ENCODE data around the gene FOXJ3.

Gene FOXJ3
- total RNA-seq: 75.8 to 121 (median 90.4) reads per million in 9 experiments

DNA sequence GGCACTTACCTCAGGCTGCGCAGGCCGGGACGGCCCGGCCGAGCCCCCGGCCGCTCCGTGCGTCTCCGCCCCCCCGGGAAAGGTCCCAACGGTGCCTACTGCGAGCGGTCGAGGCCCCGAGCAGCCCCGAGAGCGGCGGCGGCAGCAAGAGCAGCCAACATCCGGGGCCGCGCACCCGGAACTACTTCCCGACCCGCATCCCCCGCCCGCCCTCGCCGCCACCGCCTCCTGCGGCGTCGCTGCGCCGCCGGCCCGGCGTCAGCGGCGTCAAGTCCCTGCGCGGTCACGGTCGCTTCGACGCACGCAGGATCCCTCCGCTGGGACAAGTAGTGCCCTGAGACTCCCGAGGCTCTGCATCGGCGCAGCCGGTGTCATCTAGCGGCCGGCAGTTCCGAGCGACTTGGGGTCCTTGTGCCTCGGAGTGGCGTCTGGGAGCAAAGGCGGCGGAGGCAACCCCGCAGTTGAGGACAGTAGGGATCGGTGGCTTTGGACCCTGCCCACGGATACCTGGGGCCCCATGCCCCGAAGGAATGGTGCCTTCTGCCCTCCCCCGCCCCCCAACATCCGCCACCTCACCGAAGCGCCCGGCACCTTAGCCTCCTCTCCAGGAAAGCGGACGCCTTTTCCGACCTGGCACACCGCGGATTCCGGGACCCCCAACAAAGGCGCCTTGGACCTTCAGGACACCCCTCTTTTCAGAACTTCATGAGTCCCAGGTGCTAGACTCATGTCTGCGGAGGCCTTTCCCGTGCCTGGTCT is at the start of gene FOXJ3:
Gene FOXJ3, minus strand, starts transcription at position 186 of the 759 bp plus-strand sequence. CDS start 24,142 bp downstream, outside the sequence.
- Mint-ChIP-seq H3K9me3 (no peaks in the 10 kb centered on the region), H3K27me3 (no peaks in the 10 kb centered on the region), H3K4me1 (ENCODE audit: low read depth in 2 of 2) (peaks cover 32 to 38% of the 10 kb centered on the region in 2 donors), H3K27ac (peak within 1 kb of the TSS; percentile 90), H3K4me3 (peak within 1 kb of the TSS; percentile 88 to 90), H3K36me3 (ENCODE audit: insufficient read depth) (peaks cover 3% of the 10 kb centered on the region)
- DNase-seq: peak; percentile 86
- ATAC-seq (replicated peaks): peak; percentile 93

DNA sequence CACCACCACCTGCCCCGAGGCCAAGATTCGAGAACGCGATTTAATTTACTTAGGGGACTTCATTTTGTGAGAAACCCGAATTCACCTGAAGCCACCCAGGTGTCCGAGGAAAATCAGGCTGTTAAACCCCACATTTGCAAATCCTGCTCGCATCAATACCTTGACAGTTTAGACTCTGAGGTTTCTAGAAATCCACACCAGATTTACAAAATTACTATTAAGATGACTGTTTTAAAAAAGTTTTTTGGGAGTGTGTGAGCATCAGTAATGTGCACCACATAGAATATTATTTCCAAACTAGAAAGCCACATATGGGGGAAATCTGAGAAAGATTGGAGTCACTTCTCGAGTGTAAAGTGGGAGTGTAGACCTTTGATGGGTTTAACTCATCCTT is 46.2 kb upstream of the FOXJ3 start:
- DNase-seq (no peak), ATAC-seq (replicated peaks) (no peak)
- H3K9me3 Mint-ChIP-seq: no peaks in the 10 kb centered on the region
- H3K4me3 Mint-ChIP-seq: peak overlapping the region; percentile 44 to 54
- H3K4me1 Mint-ChIP-seq (ENCODE audit: low read depth in 2 of 2): peaks cover 0 to 2% of the 10 kb centered on the region in 2 donors
- no peak overlapping the region for H3K27ac Mint-ChIP-seq
- H3K27me3 Mint-ChIP-seq: peaks cover 30 to 35% of the 10 kb centered on the region in 2 donors
- no peaks in the 10 kb centered on the region for H3K36me3 Mint-ChIP-seq (ENCODE audit: insufficient read depth)

DNA sequence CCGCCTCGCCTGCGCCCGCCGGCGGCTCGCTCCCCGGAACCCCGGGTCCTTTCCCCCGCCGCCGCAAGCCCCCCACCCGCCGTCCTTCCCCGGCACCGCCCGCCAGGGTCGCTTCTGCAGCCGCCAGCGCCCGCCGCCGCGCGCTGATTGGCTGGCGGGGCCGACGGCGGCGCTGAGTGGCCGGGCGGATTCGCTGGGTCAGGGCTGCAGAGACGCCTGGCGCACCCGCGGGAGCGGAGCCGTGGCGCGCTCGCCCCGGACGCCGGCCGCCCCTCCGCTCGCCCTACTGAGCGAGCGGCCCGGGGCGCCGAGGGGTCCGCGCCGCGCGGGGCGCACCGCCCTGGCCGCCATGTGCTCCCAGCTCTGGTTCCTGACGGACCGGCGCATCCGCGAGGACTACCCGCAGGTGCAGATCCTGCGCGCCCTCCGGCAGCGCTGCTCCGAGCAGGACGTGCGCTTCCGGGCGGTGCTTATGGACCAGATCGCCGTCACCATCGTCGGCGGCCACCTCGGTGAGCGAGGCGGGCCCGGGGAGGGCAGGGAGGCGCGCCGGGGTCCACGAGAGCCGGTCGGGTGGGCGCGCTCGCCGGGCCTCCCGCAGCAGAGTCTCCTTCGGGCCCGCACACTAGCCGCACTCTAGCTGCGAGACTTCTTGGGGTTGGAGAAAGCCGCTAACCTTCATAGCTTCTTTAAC is 45.7 kb upstream of the FOXJ3 start, which contains the start of gene RIMKLA:
Gene RIMKLA, plus strand, starts transcription at position 207 of the 694 bp plus-strand sequence. Its CDS starts 143 bp downstream, at position 350.
- H3K27ac Mint-ChIP-seq: no peak within 1 kb of the TSS
- peaks cover 30 to 35% of the 10 kb centered on the region in 2 donors for H3K27me3 Mint-ChIP-seq
- peaks cover 0 to 2% of the 10 kb centered on the region in 2 donors for H3K4me1 Mint-ChIP-seq (ENCODE audit: low read depth in 2 of 2)
- peak within 1 kb of the TSS; percentile 76 to 78 for H3K4me3 Mint-ChIP-seq
- H3K36me3 Mint-ChIP-seq (ENCODE audit: insufficient read depth): no peaks in the 10 kb centered on the region
- DNase-seq (peak; percentile 2 to 17 (median 13)), ATAC-seq (replicated peaks) (peak; percentile 83)
- H3K9me3 Mint-ChIP-seq: no peaks in the 10 kb centered on the region

DNA sequence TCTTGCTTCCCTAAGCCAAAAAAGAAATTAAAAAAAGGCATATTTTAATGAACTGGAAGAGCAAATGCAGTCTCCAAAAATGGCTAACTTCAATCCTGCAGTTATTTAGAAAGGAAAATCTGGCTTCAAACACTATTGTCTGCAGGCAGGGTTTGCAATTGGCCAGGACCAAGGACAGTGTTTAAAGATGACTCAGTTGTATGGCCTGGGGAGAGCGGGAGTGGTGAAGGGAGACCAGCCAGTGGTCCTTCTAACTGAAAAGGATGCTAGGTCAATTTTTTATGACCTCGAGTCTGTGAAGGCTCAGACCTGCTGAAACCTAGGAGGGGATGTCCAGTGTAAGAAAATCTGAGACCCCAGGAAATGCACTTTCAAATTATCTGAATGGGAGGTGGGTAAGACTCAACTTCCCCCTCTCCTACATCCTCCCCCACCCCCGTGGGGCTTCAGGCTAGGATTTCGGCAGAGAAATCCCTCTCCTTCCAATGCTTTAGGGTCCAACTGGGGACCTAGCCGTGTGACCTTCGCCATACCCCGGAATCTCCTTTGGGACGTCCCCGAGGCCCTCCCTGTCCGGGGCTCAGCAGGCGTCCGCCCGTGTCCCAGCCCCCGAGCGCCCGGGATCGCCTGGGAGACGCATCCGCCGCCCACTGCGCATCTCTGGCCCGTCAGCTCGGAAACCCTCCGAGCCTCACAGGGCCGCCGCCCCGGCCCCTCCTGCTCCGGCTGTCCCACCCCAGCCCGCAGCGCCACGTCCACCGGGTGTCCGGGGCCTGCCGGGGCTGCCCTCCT is 45.0 kb upstream of the FOXJ3 start:
- peak in 2 of 3 experiments; percentile 2 to 4 for DNase-seq
- peak; percentile 57 for ATAC-seq (replicated peaks)
- H3K27ac Mint-ChIP-seq: no peak overlapping the region
- H3K27me3 Mint-ChIP-seq: peaks cover 28 to 34% of the 10 kb centered on the region in 2 donors
- H3K36me3 Mint-ChIP-seq (ENCODE audit: insufficient read depth): no peaks in the 10 kb centered on the region
- peaks cover 0 to 2% of the 10 kb centered on the region in 2 donors for H3K4me1 Mint-ChIP-seq (ENCODE audit: low read depth in 2 of 2)
- no peaks in the 10 kb centered on the region for H3K9me3 Mint-ChIP-seq
- H3K4me3 Mint-ChIP-seq: peak overlapping the region; percentile 76 to 78

DNA sequence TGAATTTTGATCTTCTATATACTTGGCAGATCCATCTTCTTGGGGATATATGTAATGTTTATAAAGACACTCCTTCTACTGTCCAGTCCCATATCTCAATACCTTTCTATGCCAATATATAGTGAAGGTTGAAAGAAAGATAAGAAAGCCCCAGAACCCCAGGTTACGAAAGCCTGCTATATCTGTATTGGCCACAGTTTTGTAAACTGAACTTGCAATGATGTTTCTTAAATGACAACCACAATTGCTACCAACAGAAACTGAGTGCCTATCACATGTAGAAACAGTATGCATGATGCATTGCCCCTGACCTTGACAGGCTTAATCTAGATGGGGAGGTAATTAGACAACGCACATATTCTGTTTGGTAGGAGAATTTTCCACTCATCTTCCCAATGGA is 37.8 kb upstream of the FOXJ3 start:
- H3K4me1 Mint-ChIP-seq (ENCODE audit: low read depth in 2 of 2): no peaks in the 10 kb centered on the region
- H3K36me3 Mint-ChIP-seq (ENCODE audit: insufficient read depth): no peaks in the 10 kb centered on the region
- ATAC-seq (replicated peaks) (no peak), DNase-seq (no peak)
- H3K9me3 Mint-ChIP-seq: no peaks in the 10 kb centered on the region
- H3K27ac Mint-ChIP-seq: no peak overlapping the region
- H3K27me3 Mint-ChIP-seq: peaks cover 22 to 49% of the 10 kb centered on the region in 2 donors
- H3K4me3 Mint-ChIP-seq: no peak overlapping the region

DNA sequence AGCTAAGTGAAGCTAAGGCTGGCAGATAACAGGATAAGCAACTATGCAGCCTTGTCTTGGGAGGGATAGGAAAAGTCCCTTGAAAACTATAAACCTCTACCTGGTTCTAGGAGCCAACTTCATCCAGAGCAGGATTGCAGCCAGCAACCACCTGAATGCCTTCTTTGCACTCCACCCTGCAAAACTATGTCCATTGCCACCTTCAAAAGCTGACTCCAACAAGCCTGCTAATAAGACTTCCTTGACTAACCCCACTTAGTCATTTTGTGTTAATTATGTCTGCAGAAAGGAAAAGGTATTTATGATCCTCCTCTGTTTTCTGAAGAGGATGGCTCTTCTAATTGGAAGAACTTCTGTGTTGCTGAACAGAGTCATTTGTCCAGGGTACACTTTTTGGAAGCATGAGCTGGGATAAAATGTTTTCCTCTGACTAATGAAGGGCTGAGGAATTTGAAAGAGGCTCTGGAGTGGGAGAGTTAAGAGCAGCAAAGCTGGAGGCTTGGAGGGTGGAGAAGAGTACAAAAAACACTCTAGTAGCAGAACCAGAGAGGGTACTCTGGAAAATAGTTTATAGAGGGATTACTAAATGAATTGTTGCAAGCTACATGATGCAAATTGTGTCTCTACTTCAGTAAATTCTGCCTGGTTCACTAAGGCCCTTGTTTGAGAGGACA is 36.0 kb upstream of the FOXJ3 start:
- ATAC-seq (replicated peaks) (no peak), DNase-seq (no peak)
- H3K4me1 Mint-ChIP-seq (ENCODE audit: low read depth in 2 of 2): no peaks in the 10 kb centered on the region
- no peaks in the 10 kb centered on the region for H3K9me3 Mint-ChIP-seq
- no peak overlapping the region for H3K27ac Mint-ChIP-seq
- no peaks in the 10 kb centered on the region for H3K36me3 Mint-ChIP-seq (ENCODE audit: insufficient read depth)
- no peak overlapping the region for H3K4me3 Mint-ChIP-seq
- peaks cover 16 to 42% of the 10 kb centered on the region in 2 donors for H3K27me3 Mint-ChIP-seq

DNA sequence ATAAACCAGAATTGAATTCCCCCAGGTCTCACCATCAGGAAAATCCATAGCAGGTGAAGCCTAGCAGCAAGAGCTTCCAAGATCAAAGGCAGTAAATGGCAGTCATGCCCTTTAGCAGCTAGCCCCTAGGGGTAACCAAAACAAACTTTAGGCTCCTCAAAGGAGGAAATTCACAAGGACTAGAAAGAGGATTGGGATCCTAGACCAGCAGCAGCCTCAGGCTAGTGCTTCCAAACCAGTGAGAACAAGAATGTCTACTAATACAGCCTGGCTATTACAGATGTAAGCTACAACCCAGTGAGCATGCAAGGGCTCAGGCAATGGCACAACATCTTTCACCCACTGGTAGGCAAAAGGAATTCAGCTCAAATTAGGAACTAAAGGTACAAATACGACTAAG is 34.4 kb upstream of the FOXJ3 start:
- ATAC-seq (replicated peaks) (no peak), DNase-seq (no peak)
- no peak overlapping the region for H3K4me3 Mint-ChIP-seq
- no peaks in the 10 kb centered on the region for H3K9me3 Mint-ChIP-seq
- no peak overlapping the region for H3K27ac Mint-ChIP-seq
- H3K36me3 Mint-ChIP-seq (ENCODE audit: insufficient read depth): no peaks in the 10 kb centered on the region
- no peaks in the 10 kb centered on the region for H3K4me1 Mint-ChIP-seq (ENCODE audit: low read depth in 2 of 2)
- peaks cover 16 to 42% of the 10 kb centered on the region in 2 donors for H3K27me3 Mint-ChIP-seq

DNA sequence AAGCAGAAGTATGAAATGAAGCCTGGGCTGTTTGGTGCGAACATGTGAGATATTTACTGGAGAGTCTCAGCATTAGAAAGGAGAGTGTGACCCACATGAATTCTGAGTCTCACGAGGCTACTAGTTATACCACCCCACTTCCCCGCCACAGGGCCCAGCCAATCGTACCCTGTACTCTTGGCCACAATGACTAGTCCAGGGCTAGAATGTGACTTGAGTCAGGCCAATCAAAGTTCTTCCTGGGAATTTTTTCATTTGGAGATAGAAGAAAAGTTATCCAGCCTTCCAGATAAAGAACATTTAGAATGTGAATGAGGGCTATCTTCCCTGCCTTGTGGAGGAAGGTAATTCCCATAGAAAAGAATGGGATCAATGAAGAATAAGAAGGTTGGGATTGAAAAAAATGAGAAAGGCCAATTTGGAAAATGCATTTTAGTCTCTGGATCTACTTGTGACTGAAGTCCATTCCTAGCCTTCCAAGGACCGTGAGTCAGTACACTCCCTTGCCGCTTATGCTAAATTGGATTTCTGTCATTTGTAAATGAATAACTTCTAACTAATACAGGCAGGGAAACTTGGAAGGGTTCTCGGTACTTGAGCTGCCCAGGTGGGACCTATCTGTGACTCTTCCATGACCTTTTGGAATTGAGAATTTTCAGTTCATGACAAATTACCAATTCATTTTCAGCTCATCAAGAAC is 33.2 kb upstream of the FOXJ3 start:
- no peaks in the 10 kb centered on the region for H3K36me3 Mint-ChIP-seq (ENCODE audit: insufficient read depth)

DNA sequence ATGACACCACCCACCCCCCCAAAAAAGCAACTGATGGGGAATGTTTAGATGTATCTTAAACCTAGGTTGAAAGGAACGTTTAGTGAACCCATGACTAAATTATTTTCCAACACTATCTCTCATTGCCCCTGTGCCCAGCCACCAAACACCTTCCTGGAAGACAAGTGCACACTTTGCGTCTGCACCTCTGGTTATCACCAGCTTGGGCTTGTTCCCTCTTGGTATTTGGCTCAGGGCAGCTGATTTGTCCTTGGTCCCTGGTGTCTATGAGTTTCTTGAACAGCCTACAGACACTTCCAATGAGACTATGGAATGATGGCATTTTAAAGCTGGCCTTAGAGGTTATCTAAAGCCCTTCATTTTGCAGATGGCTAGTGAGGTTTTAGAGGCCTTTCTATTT is 30.1 kb upstream of the FOXJ3 start:
- no peak overlapping the region for H3K27ac Mint-ChIP-seq
- H3K27me3 Mint-ChIP-seq: peaks cover 24 to 29% of the 10 kb centered on the region in 2 donors
- no peak overlapping the region for H3K4me3 Mint-ChIP-seq
- DNase-seq (no peak), ATAC-seq (replicated peaks) (no peak)
- H3K4me1 Mint-ChIP-seq (ENCODE audit: low read depth in 2 of 2): no peaks in the 10 kb centered on the region
- H3K9me3 Mint-ChIP-seq: no peaks in the 10 kb centered on the region
- H3K36me3 Mint-ChIP-seq (ENCODE audit: insufficient read depth): no peaks in the 10 kb centered on the region

More for the DNA sequence above, 33.2 kb upstream of the FOXJ3 start:
- H3K4me3 Mint-ChIP-seq: no peak overlapping the region
- DNase-seq (no peak), ATAC-seq (replicated peaks) (no peak)
- H3K27ac Mint-ChIP-seq: no peak overlapping the region
- no peaks in the 10 kb centered on the region for H3K9me3 Mint-ChIP-seq
- peaks cover 16 to 42% of the 10 kb centered on the region in 2 donors for H3K27me3 Mint-ChIP-seq
- H3K4me1 Mint-ChIP-seq (ENCODE audit: low read depth in 2 of 2): no peaks in the 10 kb centered on the region

DNA sequence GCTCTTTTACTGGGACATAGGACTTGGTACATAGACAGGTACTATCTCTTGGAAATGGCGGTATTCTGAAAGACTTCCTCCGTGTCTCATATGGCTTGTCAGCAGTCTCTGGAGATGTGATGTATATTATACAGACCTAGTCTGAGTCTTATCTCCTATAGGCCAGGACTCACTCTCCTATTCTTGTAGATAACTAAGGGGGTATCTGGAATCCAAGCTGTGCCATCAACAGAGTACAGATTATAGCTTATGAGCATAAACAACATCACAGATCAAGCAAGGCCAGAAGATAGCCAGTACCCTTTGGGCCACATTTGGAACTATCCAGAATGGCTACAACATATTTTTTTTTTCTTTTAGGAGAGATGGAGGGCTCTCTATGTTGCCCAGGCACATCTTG is 29.5 kb upstream of the FOXJ3 start:
- no peak overlapping the region for H3K27ac Mint-ChIP-seq
- ATAC-seq (replicated peaks) (no peak), DNase-seq (no peak)
- H3K36me3 Mint-ChIP-seq (ENCODE audit: insufficient read depth): no peaks in the 10 kb centered on the region
- H3K4me3 Mint-ChIP-seq: no peak overlapping the region
- H3K4me1 Mint-ChIP-seq (ENCODE audit: low read depth in 2 of 2): no peaks in the 10 kb centered on the region
- H3K9me3 Mint-ChIP-seq: no peaks in the 10 kb centered on the region
- H3K27me3 Mint-ChIP-seq: peaks cover 25 to 29% of the 10 kb centered on the region in 2 donors

DNA sequence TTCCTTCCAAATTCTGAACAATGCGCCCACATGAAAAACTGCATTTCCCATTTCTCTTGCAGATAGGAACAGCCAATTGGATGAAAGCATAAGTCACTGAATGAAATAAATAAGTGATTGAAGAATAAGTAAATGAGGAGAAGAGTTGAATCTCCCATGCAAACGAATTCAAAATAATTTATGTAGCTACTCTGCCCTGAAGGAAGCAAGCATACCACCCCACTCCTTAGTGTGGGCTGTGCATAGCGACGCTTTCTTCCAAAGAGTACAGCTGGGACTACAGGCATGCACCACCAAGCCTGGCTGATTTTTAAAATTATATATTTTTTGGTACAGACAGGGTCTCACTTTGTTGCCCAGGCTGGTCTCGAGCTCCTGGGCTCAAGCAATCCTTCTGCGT is 29.1 kb upstream of the FOXJ3 start:
- DNase-seq (no peak), ATAC-seq (replicated peaks) (no peak)
- H3K27ac Mint-ChIP-seq: no peak overlapping the region
- H3K9me3 Mint-ChIP-seq: no peaks in the 10 kb centered on the region
- H3K4me3 Mint-ChIP-seq: no peak overlapping the region
- H3K27me3 Mint-ChIP-seq: peaks cover 28 to 29% of the 10 kb centered on the region in 2 donors
- no peaks in the 10 kb centered on the region for H3K4me1 Mint-ChIP-seq (ENCODE audit: low read depth in 2 of 2)
- no peaks in the 10 kb centered on the region for H3K36me3 Mint-ChIP-seq (ENCODE audit: insufficient read depth)

DNA sequence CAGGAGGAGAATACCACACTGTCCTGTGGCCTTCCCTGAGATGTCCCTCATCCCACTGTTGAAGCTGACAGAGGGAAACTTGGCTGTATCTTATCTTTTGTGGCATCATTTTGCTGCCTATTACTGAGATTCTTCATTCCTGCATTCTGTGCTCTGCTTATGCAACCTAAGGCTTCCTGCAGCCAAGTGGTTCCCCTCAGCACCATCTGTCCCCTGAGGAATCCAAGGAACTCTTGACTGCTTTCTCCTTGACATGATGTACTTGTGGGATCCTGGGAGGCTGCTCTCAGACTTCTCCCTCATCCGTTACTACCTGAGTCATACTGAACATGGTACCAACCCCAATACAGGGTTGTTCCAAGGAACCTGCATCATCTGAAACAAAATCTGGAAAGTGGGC is 24.4 kb upstream of the FOXJ3 start:
- DNase-seq (no peak), ATAC-seq (replicated peaks) (no peak)
- H3K27ac Mint-ChIP-seq: no peak overlapping the region
- peaks cover 11 to 15% of the 10 kb centered on the region in 2 donors for H3K27me3 Mint-ChIP-seq
- H3K4me3 Mint-ChIP-seq: no peak overlapping the region
- H3K36me3 Mint-ChIP-seq (ENCODE audit: insufficient read depth): peaks cover 2% of the 10 kb centered on the region
- H3K4me1 Mint-ChIP-seq (ENCODE audit: low read depth in 2 of 2): no peaks in the 10 kb centered on the region
- no peaks in the 10 kb centered on the region for H3K9me3 Mint-ChIP-seq

Measured in effector memory CD8-positive, alpha-beta T cell (primary cell).